Activated CD8-positive, alpha-beta memory T cell treated with anti-CD3 and anti-CD28 coated beads for 36 hours (primary cell): ENCODE results near the gene ANKRD29. TPM values are rescaled to one million over a fixed set of nuclear protein-coding genes. Genes with fewer than 3 reads are reported as not detected.

Experiments
- CTCF ChIA-PET: fragments of 350-600 bp; sonication (Branson Sonifier 250); formaldehyde crosslinking; loops from one replicate; lab custom pipeline; 2021; ENCODE audit warnings: antibody characterized with exemption; lab: Charles Lee
- POLR2A ChIA-PET: fragments of 350-600 bp; sonication (Branson Sonifier 250); formaldehyde crosslinking; loops from one replicate; lab custom pipeline; 2021; ENCODE audit warnings: antibody characterized with exemption; lab: Charles Lee
- total RNA-seq, 2 experiments: library from RNA; stranded (reverse); gene quantifications; one replicate each; pipeline ENCODE4 v1.2.3, GENCODE V29; 2021

Gene ANKRD29, protein sequence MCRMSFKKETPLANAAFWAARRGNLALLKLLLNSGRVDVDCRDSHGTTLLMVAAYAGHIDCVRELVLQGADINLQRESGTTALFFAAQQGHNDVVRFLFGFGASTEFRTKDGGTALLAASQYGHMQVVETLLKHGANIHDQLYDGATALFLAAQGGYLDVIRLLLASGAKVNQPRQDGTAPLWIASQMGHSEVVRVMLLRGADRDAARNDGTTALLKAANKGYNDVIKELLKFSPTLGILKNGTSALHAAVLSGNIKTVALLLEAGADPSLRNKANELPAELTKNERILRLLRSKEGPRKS
- not detected for total RNA-seq

DNA sequence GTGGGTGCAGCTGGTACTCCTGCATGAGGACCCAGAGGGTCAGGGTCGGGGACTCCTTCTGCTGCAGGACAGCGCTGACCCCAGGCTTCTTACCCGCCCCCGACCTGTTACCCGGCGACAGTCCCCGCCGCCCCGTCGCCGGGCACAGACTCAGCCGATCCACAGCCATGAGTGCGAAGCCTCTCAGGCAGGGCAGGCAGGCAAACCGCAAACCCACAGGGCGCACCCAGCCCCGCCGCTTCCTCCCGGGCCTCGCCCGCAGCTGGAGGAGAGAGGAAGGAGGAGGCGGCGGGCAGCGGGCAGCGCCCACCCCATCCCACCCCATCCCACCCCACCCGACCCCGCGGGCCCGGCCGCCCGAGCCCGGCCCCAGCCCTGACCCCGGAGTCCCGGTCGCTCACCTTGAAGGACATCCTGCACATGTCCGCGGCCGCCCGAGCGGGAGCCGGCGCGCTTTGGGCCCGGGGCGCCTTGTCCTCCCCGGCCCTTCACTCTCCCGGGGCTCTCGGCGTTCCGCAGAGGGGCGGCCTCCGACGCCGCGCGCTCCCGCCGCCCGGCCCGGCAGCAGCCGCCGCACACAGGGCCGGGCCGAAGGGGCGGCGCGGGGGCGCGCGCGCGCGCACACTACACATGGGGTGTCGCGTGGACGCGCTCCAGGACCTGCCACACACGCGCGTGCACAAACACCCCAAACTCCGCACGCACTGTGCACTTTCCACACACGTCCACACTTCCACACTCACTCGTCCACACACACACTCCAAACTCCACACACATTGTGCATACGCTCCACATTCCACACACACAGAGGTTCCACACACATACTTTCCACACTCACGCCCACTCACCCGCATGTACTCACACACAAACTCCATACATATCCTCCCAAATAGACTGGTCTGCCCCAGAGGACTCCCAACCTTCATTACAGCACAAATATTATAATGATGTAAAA, at the start of gene ANKRD29:
ANKRD29 (minus strand) TSS at position 603 of the 955 bp plus-strand sequence; CDS start at position 422, 181 bp downstream.
- ChIA-PET CTCF (interaction anchor here (0.6 kb wide), 2 partner anchors 32 to 88 kb away, joined by 3 to 4 read pairs; no protein-coding TSS in a partner anchor), POLR2A (no interaction called here)

DNA sequence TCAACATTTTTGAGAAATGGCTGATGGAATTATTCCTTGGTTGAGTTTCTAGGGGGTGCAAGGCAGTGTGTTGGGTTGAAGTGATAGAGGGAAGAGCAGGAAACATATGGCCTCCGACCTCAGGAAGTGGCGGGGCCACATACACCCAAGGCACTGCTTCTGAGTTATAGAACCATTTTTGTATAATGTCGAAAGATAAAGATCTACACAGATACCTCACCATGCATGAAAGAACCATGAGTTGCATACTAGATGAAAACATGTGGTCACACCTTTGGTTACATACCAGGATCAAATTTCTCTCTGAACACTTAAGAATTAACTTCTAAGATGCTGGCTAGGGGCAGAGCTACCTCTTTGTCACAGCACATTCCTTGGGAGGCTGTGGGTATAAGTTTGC, 49.7 kb upstream of the ANKRD29 start:
- CTCF ChIA-PET = no interaction called here
- POLR2A ChIA-PET = no interaction called here

DNA sequence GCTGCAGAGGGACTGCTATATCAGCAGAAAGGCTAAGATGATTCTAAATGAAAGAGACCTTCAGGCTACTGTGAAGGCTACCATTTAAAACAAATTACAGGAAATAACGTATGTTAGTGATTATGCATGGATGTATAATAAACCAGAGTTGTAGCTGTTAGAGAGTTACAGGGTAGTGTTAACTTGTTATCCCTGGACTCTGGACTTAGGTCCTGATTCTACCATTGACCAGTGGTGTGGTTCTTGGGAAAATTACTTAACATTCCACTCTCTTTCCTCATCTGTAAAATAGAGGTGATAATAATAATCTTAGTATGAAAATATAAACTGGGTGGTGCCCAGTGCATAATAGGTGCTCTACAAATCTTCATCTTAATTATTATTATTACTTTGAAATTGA, 48.7 kb upstream of the ANKRD29 start:
- POLR2A ChIA-PET = no interaction called here
- CTCF ChIA-PET = no interaction called here

DNA sequence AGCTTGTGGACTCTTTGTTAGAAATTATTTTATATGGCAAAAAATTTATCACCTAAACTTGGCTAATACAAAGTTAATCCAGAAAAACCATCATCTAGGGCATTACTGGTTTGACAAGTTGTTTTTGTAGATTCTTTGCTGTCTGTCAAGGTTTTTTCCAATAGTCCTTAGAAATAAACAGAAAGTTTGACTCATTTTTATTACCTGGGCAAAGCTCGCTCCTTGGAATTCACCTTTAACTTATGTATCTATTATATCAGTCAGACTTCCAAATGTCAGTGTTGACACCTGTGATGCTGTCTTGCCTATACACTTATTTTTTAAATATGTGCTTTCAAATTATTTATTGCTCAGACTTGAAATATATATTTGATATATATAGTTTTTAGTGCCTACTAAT, 48.2 kb upstream of the ANKRD29 start:
- CTCF ChIA-PET = no interaction called here
- POLR2A ChIA-PET = no interaction called here

DNA sequence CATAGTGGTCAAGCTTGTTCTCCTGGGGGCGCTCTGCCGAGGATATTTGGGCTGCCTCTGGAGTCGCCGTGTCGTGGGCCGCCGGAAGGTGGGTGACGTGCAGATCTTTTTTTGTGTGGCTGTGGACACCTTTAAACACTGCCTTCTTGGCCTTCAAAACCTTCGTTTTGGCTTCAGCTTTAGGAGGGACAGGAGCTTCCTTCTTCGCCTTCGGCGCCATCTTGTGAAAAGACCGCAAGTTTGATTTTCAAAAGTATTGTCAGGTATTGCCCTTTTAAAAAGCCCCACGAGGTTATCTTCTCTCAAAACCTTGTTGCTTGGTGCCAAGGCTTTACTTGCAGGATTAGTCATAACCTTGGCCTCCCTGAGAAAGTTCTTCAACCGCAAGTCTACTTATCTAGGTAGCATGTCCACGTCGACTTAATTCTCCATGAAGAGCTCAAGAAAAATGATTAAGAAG, 47.4 kb upstream of the ANKRD29 start:
- POLR2A ChIA-PET = no interaction called here

DNA sequence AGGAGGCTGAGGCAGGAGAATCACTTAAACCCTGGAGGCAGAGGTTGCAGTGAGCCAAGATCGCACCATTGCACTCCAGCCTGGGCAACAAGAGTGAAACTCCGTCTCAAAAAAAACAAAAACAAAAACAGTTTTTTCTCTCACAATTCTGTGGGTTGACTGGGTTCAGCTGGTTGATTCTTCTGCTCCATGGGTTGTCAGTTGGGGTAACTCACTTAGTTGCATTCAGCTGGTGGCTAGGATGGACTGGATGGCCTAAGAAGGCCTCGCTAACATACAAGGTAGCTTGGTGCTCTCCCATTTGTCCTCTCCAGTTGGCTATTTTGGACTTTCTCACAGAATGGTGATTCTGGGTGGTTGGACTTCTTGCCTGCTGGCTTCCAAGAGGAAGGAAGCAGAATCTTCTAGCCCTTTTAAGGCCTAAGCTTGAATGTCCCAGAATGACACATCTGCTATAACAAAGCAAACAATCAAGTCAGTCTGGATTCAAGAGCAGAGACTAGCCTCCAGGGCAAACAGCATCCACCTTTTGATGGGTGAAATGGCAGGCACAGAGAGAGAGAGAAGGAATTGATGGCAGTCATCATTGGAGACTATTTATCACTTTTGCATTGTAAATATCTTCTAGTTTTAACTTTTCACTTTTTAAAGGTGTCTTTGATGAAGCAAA, 44.4 kb upstream of the ANKRD29 start:
- ChIA-PET POLR2A (no interaction called here), CTCF (no interaction called here)

More for the DNA sequence above, 47.4 kb upstream of the ANKRD29 start:
- CTCF ChIA-PET = no interaction called here

DNA sequence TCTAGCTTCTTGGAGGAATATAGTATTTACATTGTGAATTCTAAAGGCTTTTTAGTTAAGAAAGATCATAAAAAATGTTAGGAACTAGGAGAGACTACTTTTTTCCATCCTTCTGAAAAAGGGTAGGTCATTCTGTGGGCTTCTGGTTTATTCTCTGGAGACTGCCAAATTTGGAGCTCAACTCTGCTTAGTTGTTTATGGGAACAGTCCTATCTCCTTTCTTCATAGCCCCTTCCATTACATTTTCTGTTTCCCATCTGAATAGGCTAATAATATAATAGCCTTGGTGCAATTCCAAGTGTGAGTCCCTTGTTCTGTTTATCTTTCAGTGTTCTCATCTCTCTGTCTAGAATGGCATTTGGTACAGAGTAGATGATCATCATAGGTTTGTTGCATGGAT, 42.1 kb upstream of the ANKRD29 start:
- CTCF ChIA-PET = interaction anchor here (0.7 to 1.8 kb wide), 2 partner anchors 83 to 109 kb away, joined by 4 to 8 read pairs; no protein-coding TSS in a partner anchor
- POLR2A ChIA-PET = no interaction called here

DNA sequence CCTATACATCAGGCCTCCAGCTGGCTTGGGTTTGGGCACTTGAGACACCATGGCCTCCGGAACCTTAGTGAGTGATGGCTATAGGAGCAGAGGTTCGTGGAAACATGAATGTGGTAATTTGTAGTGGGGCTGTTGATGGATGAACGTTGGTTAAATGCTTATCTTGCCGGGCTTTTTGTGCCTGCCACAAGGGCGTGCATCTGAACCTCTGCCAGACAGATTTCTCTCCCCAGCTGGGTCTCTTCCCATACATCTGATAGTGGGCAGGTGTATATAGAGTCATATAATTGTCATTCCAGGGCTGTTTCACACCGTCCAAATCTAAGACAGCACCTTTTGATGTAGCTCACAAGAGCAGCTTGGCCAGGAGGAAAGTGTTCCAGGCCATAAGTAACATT, 41.3 kb upstream of the ANKRD29 start:
- ChIA-PET POLR2A (no interaction called here), CTCF (interaction anchor here (1.8 kb wide), 1 partner anchor 82 kb away, joined by 8 read pairs; no protein-coding TSS in a partner anchor)

DNA sequence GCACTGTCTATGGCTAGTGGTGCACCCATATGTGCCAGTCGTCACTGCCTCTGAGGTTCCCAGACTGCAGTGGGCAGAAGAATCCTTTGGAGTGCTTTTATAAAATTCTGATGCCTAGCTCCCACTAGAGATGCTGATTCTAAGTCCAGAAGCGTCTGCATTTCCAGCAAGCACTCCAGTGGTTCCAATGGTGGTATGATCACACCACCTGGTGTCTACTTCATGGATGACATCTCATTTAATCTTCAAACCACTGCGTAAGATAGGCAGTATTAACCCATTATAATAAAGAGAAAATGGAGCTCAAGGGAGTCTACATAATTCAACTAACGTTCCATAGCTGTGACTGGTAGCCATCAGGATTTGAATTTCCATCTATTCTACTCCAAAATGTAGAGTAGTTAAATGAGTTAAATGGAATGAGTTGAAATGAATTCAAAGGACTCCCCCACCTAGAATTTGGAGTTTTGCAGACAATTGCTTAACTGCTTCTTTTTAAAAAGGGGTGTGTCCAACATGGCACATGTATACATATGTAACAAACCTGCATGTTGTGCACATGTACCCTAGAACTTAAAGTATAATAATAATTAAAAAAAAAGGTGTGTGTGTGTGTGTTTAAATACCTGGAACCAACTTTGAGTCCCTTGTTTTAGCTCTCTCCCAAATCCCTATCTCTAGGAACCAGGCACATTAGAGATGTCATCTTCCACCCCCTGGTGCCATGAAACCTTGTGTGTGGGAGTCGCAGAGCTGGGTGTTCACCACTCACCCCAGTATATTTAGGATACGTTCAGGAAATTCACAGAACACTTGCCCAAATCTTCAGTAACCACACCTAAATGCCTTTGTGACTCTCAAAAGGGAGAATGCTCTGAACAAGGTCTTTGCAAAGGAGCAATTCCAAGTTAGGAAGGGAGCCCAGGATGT, 40.6 kb upstream of the ANKRD29 start:
- CTCF ChIA-PET = interaction anchor here (0.6 to 1.8 kb wide), 9 partner anchors 77 to 207 kb away, joined by 3 to 8 read pairs (median 3); no protein-coding TSS in a partner anchor

DNA sequence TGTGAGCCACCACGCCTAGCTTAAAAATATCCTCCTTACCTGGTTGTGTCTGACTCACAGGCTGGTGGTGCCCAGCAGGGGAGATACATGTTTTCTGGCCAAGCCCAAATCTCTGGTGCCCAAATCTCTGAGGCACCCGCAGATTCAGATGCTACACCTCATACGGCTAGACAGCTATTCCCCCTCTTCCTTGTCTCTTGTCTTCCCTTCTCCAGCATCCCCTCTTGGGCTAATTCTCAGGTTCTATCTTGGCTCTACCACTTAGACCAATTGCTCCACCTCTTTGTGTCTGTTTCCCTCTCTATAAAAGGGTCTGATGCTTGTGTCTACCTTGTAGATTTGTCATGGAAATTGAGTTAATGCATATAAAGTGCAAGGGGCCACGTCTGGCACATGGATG, 39.9 kb upstream of the ANKRD29 start:
- ChIA-PET CTCF (interaction anchor here (0.6 to 1.3 kb wide), 6 partner anchors 76 to 206 kb away, joined by 3 to 4 read pairs (median 3); no protein-coding TSS in a partner anchor), POLR2A (no interaction called here)

More for the DNA sequence above, 40.6 kb upstream of the ANKRD29 start:
- POLR2A ChIA-PET = no interaction called here

DNA sequence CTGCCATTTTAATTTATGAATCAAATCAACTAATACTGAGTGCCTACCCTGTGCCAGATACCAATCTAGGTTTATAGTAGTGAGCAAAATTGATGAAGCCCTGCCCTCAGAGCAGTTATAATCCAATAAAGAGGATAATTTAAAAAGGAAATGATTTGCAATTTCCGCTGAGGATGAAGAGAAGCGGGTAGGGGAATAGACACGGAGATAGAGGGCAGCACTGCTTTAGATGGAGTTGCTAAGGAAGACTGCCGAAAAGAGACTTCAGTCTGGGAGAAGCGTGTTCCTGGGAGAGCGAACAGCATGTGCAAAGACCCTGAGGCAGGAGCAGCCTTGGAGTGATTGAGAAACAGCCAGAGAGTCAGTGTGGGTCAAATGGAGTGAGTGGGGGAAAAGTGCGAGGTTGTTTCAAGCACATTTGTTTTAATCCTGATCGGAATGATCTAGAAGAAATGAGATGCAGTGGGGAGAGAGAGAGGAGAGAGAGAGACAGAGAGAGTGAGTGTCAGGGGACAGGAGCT, 38.9 kb upstream of the ANKRD29 start:
- POLR2A ChIA-PET = no interaction called here
- CTCF ChIA-PET = no interaction called here

DNA sequence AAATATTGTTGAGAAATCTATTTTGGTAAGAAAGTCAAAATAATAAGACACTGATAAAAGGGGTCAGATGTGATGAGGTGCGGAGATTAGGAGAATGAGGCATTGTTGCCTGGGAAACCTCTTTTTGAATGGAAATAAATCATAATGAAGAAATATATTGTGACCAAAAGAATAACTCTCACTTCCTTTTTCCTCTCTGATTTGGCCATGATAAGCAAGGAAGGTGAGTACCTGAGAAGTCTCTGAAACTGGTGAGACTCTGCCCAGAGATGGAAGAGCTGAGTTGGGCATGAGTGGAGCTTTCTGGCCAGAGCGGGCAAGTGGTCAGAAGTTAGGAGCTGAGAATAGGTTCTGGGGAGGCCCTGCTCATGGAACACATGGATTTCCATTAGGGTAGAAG, 38.3 kb upstream of the ANKRD29 start:
- POLR2A ChIA-PET = no interaction called here
- CTCF ChIA-PET = no interaction called here

DNA sequence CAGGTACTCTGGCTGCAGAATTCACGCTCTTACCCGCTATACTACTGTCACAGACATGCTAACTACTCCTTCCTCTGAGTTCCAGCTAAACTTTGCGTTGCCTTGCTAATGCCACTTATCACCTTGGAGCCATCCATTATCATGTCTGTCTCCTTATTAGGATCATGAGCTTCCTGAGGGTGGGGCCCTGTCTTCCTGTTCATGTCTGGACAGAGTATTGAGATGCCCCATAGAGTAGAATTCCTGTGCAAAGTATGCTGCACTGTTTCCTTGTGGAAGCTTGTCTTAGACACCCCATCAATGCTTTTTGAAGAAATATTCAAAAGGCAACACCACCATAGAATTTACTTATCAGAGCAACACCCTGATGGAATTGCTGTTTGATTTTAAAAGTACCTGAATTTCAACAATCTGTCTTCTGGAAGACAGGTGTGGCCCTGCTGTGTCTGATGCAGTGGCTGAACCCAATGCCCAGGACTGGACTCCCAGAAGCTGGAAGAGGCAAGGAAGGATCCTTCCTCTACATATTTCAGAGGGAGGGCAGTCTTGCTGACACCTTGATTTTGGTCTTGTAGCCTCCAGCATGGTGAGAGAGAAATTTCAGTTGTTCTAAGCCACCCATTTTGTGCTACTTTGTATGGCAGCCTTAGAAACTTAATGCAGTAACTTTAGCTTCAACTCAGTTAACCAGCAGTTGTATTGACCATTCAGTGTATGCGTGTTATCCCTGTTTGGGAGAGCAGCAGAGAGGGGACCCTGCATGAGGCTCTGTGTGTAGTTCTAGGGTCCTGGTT, 32.1 kb upstream of the ANKRD29 start:
- CTCF ChIA-PET = interaction anchor here (1.3 kb wide), 1 partner anchor 224 kb away, joined by 4 read pairs; no protein-coding TSS in a partner anchor
- POLR2A ChIA-PET = no interaction called here

DNA sequence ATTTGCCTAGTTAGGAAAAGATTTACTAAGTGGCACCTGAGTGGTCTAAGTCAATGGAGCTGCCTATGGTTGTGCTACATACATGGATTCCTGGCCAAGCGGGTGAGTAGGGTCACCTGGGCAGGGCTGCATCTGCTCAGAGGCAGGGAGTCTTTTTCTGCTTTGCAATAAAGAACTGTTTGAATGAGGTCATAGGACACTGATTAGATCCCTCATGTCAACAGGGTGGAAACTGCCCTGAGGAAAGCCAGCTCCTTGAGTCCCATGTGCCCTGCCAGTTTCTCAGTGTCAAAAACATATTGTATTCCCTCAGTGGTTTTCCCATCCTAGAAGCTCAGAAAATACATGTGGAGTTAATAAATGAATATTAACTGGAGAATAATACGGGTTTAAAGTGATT, 31.1 kb upstream of the ANKRD29 start:
- CTCF ChIA-PET = no interaction called here
- POLR2A ChIA-PET = no interaction called here

DNA sequence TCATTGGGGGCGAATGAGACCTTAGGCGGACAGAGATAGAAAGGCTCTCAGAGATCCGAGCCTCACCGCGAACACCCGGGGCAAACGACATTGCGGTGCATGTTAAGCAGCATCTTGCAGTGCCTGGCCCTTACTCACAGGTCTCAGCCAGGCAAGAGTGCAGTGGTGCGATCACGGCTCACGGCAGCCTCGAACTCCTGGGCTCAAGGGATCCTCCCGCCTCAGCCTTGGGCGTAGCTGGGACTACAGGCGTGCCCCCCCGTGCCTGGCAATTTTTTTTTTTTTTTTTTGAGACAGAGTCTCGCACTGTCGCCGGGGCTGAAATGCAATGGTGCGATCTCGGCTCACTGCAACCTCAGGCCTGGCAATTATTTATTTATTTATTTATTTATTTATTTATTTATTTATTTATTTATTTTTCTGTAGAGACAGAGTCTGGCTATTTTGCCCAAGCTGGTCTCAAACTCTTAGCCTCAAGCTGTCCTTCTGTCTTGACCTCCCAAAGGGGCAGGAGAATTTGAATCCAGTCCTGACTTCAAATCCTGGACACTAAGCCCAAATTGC, 27.9 kb upstream of the ANKRD29 start:
- POLR2A ChIA-PET = no interaction called here
- CTCF ChIA-PET = interaction anchor here (0.6 to 0.7 kb wide), 2 partner anchors 36 to 41 kb away, joined by 3 to 7 read pairs; no protein-coding TSS in a partner anchor

DNA sequence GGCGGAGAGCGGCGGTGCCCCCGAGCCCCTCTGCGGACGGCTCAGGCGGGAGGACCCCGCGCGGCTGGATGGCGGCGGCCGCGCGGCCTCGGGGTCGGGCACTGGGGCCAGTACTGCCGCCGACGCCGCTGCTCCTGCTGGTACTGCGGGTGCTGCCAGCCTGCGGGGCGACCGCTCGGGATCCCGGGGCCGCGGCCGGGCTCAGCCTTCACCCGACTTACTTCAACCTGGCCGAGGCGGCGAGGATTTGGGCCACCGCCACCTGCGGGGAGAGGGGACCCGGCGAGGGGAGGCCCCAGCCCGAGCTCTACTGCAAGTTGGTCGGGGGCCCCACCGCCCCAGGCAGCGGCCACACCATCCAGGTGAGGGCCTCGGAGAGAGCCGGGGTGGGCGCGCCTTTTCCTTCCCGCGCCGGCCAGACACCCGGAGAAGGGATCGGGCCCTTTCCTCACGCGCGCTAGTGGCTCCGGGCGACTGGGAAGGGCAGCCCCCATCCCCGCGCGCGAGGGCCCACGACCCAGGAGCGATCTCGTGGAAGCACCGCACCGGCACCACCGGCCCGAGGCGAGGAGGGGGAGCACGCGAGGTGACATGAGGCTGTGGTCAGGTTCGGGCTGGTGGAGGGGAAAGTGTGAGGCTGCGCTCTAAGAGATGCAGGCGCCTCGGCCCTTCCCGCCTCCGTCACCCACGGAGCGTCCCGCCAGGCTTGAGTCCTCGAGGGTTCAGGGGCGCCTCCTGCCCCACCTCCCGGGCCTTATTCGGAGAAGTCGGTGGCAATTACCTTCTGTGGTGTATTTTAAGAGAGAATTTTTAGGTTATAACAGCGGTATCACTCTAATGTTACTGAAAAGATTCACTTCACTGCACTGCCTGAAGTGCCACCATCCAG, 27.1 kb upstream of the ANKRD29 start:
- POLR2A ChIA-PET = no interaction called here
- CTCF ChIA-PET = no interaction called here
